Stimulated activated CD8-positive, alpha-beta memory T cell treated with anti-CD3 and anti-CD28 coated beads, Interleukin-12 subunit alpha, Interleukin-12 subunit beta, amount 100 ng/mL, for 4 hours (primary cell): ENCODE results near the gene GIMAP5.
"Not testable (repeated sequence)": the region's sequence is repeated elsewhere in the genome, so short reads cannot be mapped to it uniquely, and the experiment has no call there.

ENCODE experiments used
- DNase-seq: peaks from one replicate; pipeline ENCODE4 v3.0.0-alpha.2; 2020; ENCODE audit warnings: low read depth

The GIMAP5 gene

GRCh38 chr7:150774131-150774530 is 36.9 kb downstream of the GIMAP5 start:
- DNase-seq: not testable (repeated sequence)

DNA sequence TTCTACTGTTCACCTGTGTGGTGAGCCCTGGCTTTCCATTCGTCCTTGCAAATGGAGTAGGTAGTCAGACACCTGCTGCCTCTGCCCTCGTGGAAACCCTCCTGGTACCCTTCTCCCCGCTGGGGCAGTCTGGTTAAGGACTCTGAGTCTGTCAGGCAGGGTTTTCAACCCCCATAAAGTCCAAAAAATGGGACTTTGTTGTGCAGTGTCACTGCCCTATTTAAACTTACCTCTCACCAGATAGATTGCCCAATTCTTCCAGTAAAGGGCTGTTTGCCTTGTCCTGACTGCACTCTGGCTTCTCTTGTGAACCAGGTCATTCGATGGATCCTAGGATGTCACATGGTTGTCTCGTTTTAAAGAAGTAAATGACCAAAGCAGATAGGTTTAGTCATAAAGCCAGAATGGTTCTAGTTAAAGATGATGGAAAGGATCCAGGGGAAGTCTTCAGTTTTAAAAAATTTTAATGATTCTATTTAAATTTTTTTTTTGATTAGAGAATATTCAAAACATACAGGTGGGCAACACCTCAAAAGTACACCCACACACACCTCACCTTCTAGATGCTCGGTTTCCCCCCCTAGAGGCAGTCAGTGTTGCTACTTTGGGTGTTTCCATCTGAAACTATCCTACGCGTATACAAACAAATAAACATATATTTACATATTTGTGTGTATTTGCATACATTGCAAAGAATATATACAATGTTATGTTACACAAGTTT is 41.0 kb downstream of the GIMAP5 start:
- DNase-seq: no peak

DNA sequence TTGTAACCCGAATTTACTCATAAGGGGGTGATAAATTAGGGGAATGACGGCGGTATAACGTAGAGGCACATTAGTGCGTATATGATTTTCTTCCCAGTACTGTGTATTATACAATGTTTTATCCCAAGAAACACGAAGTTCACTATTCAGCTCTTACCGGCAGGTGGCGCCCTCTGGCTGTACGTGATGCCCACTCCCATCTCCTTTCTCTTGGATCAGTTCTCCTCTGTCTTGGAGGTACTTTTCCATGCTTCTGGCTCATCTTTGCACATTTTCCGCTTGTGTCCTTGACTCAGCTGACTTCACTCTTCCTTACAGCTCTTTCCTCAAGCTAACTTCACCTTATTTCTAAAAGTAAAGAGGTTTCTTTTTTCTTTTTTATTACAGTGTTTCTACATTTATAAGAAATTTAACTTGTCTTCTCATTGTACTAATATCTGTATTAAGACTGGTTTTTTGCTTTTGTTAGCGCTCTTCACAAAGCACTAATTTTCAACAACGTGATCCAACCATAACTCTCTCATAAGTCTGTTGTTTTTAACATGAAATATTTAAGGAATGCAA is 41.6 kb downstream of the GIMAP5 start:
- peak; percentile 35 for DNase-seq

DNA sequence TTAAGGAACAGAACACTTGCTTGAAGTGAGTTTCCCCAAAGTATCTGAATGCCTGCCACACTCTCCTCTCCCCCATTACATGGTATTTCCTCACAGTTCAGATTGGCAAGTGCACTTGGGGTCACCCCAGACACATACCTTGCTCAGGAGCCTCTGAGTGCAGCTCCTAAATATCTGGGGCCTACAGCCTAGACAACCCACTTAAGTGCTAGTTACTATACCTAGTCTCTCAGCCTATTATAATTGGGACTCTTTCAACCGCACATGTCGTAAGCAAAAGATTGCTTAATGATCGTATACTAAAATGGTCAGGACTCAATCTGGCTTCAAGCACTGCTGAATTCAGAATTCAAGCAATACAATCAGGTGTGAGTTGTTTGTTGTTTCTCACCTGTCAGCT is 43.1 kb downstream of the GIMAP5 start:
- no peak for DNase-seq

GRCh38 chr7:150781103-150781502 is 43.9 kb downstream of the GIMAP5 start:
- DNase-seq: no peak

DNA sequence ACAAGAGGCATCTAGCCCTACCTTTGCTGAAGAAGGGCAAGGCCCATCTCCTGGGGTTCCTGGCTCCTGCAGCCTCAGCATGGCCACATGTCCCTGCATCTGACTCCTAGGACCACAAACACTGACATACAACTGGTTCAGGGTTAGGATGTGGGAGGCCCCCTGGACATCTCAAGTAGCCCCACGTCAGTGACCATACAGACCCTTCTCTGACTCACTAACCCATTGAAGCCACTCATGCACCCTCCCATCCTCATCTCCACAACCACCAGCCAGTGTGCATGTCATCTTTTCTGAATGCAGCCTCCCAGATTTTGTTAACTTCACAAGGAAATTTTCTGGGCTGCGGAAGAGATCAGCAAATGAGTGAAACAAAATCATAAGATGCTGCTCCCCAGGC is 44.7 kb downstream of the GIMAP5 start:
- DNase-seq: no peak

DNA sequence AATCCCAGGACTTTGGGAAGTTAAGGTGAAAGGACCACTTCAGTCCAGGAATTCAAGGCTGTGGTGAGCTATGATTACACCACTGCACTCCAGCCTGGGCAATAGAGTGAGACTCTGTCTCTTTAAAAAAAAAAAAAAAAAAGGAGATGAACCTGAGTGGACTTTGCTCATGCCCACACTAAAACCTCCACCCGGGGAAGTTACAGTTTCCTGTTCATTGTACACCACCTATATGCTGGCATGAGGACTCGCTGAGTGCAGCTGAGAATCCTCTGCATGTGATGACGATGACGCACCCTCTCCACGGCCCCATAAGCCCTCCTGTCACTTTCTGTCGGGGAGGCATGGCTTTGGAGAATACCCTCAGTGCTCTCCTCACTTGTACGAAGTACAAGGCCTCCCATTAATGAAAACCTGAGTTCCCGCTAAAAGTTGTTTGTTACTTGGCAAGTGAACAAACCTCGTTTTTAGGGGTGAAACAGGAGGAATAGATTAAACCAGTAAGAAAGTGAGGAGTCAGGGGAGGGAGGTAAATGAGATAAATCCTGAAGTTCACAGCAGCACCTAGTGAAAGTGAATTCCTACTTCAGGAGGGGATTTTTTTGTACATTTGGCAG is 47.0 kb downstream of the GIMAP5 start:
- DNase-seq: no peak

DNA sequence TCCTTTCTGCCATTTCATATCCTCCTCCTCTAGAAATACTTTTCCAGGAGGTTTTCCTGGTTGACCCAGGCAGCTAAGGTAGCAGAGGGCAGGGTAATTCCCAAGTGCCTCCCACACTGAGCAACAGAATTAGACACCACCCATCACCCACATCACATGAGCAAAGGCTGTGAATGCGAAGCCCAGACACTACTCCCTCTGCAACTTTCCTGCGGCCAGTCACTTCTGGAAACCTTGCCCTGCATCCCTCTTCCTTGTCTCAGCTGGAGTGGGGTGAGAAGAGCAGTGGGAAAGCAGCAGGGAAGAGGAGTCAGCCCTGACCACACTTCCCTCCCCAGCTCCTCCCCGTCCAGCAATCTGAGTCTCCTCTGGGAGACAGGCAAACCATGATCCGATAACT is 47.7 kb downstream of the GIMAP5 start:
- DNase-seq: no peak

GRCh38 chr7:150787321-150788281 is 50.4 kb downstream of the GIMAP5 start:
- DNase-seq: no peak

GRCh38 chr7:150788474-150789269 is 51.5 kb downstream of the GIMAP5 start:
- DNase-seq: no peak

DNA sequence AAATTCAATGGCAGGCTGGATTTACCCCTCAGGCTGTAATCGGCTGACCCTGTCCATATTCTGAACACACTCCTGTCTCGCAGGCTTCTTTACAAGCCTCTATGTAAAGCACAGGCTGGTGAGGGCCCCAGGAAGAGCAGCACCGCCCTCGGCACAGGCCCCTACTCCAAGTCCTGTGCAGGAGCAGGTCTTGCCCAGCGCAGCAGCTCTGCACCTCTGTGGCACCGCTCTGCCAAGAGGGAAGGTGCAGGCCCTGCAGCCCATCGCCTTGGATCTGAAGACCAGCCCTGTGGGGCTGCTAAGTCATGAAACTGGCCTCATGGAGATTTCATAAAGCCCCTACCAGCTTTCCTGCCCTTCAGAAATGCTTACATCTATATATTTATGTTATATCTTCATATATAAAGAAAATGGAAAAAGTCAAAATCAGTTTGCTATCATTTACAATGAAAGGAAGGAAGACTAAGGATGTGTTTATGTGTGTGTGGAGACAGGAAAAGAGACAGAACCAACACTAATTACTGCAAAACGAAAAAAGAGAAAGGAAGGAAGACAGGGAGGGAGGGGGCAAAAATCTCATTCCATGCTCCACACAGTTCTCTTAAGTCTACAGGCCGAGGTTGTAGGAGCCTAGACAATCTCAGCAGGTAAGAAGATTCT is 53.3 kb downstream of the GIMAP5 start:
- no peak for DNase-seq

DNA sequence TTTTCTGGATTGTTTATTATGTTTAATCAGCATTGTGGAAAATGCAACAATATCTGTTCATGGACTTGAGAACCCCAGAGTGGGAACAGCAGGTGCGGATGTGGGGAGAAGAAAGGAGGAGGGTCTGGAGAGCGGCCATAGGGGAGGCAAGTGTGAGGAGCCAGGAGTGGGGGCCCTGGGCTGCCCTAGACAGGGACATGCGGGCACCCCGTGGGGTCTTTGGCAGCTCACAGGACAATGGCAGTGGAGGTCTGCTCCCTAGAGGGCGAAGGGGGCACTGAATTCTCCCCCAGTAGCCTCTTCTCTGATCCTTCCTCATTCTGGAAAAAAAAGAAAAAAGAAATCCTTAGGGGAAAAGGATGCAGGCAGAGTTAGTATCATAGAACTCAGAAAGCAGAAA is 54.1 kb downstream of the GIMAP5 start:
- DNase-seq: no peak

GRCh38 chr7:150791746-150792452 is 54.7 kb downstream of the GIMAP5 start:
- DNase-seq: no peak
